SHP77 (cell line): Measurements from ENCODE around the gene LY6G5C.
A peak's percentile ranks its signal among the peaks of the same experiment; 100 is the strongest.

Experiments
- DNase-seq, 2 experiments: peaks; one replicate each; lab custom pipeline; 2025; lab: John Stamatoyannopoulos, UW

The LY6G5C gene

DNA sequence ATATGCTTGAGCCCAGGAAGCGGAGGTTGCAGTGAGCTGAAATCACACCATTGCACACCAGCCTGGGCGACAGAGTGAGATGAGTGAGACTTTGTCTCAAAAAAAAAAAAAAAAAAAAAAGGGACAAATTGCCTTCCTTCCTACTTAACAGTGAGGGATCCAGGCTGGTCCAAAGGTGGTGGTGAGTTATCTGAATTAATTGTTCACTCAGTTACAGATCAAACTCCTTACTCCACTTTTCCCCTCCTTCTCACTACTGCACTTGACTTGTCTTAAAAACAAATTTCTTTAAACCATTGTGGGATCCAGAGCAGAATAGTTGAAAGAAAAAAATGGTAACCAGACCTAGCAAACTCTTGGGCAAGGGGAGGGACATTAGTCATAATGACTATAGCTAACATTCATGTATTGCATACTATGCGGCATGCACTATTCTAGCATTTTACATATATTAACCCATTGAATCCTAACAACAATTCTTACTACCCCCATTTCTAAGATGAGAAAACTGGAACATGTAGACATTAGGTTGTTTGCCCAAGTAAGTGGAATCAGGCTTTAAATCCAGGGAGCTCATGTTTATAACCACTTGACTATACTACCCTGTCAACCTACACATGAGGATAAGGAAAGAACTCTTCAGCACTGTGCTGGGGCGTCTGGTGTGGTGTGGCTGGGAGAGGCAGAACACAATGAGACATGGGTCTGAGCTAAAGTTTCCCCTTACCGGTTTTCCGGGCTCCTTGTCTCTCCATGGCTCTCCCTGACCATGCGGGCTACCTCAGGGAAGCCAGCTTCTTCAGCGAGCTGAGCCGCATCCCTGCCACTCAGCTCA is 17.5 kb downstream of the LY6G5C start:
- DNase-seq = no peak

GRCh38 chr6:31662124-31662723 is 18.6 kb downstream of the LY6G5C start:
- DNase-seq = no peak

DNA sequence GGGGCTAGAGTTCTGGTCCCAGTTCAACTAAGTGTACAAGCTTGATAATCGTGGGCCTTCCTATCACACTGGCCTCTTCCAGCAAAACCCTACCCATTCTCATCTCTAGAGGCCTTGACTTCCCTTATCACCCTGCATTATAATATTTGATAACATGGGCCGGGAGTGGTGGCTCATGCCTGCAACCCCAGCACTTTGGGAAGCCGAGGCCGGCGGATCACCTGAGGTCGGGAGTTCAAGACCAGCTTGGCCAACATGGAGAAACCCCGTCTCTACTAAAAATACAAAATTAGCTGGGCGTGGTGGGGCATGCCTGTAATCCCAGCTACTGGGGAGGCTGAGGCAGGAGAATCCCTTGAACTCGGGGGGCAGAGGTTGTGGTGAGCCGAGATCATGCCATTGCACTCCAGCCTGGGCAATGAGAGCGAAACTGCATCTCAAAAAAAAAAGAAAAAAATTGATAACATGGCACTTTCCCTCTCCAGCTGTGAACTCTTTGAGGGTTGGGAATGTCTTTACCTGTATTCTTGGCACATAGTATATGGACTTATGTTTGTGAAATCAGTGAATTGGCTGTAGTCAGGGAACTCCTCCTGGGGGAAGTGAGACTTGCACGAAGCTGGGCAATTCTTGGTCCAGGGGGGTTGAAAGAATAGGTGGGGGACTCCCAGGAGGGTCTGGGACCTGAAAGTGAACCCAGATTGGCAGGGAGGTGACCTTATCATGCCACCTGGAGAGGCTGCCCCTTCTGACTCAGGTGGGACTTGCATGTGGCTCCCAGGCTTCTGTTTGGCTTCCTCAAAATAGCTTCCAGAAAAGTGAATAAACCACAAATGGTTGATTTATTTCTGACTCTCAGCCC is 19.4 kb downstream of the LY6G5C start:
- no peak for DNase-seq

GRCh38 chr6:31660381-31661261 is 20.2 kb downstream of the LY6G5C start, which contains the start of gene C6orf47:
C6orf47 (minus strand) TSS chr6:31660778; CDS start chr6:31659947, 831 bp downstream.
- peak; percentile 66 to 85 for DNase-seq

DNA sequence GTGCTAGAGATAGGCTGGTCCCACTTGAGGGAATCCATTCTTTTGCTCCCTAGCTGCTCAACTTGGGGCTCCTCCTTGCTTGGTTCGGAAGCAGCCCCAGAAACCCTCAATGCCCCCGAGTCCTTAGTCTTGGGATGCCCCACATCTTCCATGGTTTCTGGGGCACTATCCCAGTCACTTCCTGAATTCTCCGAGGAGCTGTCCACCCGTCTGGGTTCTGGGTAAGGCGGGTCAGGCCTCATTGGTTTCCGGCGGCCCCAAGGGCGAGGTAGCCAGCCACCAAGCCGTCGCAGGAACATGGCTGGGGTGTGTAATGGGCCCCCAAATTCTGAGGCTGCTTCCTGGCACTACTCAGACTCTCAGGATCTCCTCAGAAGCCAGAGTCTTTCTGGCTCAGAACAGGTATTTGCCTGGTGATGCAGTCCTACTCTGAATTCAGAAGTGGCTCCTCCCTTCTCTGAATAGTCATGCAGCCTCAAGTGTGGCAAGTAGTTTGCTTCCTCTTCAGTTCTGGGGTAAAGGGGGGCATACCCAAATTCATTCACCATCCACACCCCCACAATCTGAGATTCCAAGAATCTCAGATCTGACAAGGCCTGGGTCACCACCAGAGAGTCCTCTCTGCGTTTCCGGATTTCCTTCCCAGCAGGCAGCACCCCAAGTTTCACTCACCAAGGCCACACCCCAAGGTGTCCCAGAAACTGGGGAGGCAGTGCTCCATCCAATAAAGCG is 21.1 kb downstream of the LY6G5C start:
- no peak for DNase-seq

DNA sequence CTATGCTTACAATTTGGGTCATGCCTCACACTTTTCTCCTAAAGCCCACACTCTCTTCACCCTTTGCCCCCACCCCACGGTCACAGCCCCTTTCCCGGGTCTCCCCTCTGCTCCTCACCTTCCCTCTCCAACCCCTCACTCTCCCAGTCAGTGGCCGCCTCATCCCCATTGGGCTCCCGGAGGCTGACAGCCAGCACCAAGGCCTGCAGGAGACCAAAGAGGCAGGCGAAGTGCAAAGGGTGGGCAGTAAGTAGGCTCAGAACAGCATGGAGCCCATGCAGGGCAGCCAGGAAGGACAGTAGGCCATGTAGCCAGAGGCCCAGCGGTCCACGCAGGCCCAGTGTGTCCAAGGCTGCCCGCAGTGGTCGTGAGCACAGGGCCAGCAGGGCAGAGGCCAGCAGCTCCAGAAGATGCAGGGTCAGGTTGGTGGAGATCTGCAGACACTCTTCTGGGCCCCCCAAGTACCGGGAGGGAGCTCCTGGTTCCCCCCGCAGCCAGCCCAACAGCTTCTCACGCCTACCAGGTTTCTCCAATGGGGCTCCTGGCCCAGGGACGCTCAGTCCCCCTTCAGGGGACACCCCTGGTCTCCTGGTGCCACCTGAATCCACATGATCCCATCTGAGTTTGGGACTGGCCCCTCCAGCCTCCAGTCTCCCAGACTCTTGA is 21.8 kb downstream of the LY6G5C start:
- no peak for DNase-seq

DNA sequence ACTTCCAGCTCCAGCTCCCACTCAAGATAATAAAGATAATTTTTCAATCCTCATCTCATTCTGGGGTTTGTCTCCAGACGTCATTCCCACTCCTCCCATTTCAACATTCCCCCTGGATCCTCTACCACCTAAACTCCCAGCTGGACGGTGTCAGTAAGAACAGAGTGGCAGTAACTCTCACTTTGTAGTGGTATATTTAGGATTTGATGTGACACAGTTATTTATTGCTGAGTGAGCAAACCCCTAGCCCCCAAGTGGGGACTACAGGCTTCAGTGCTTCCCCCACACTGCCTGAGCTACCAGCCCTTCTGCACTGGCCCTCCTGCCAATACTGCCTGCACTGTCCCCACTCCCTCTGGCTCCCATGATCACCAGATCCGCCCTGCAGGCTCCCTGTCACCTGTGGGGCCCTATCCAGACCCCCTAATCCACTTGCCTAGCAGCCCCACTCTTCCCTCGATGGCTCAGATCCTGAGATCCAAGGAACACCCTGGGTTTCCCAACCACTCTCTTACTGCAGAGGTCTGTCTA is 22.6 kb downstream of the LY6G5C start:
- no peak for DNase-seq

- DNase-seq = no peak
These were observed 23.3 kb downstream of the LY6G5C start for GRCh38 chr6:31657406-31658157.

DNA sequence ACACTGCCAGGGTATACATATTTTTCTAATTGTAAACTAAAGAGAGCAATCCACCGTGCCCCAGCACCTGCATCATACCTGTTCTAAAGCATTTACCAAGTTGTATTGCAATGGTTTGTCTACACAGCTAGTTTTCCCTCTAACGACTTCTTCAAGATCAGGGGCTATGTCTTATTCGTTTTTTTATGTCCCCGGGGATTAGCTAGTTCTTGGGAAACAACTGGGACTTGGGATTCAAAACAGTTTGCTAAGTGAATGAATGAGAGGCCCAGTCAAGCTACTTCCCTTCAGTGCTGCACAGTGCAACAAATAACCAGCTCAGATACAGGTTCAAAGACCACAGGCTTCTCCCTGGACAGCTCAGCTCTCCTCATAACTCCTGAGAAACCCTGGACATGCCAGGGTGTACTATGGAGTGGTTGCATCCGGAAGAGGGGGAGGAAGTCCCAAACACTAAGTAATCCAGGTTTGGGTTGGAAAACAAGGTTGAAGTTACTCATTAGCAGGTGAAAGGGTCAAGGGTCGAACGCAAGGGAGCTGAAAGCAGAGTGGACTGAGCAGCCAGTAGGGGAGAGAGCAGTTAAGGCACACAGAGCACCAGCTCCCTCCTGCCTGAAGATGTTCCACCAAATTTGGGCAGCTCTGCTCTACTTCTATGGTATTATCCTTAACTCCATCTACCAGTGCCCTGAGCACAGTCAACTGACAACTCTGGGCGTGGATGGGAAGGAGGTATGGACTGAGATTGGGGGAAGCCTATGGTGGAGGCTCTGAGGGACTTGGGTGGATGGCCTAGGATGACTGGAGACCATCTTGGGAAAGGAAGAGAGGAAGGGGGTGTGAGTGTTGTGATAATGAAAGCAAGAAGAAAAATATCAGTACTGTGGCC is 25.3 kb downstream of the LY6G5C start, which contains the start of gene APOM:
TSS of gene APOM (plus strand) at position 546 of the 889 bp plus-strand sequence. CDS start at position 619, 73 bp downstream.
- no peak for DNase-seq

GRCh38 chr6:31654574-31655348 is 26.1 kb downstream of the LY6G5C start:
- DNase-seq = no peak

DNA sequence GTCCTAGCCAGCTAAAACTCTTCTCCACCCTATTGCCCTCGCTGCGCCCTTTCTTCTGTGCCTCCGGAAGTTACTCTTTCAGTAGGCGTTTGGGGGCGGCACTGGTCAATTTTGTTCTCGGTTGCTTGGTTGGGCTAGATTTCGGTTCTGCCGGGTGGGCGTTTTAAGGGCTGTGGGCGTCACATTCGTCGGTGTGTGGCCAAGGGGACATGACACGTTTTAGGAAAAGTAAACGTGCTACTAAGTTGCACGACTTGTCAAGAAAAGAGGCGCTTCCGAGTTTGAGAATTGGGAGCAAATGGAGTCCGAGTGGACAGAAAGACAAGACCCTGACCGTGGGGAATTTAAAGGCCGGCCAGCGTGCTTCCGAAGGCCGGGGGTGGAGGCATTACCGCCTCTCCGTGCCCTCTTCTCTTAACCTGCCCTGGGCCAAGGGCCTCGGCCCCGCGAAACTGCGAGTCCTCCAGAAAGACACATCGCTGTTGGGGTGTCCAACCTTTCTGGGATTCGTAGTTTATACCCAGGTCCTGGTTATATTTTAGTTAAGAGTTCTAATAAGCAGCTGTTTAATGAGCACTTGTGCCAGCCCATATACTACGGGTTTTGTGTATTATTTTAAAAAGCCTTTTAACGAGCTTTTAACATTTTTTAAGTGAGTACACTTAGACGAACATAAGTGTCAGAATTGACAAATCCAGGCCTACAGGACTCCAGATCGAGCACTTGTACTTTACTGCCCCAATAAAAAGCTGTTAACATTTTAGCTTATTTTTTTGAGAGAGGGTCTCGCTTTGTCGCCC is 27.7 kb downstream of the LY6G5C start:
- peak; percentile 93 to 95 for DNase-seq

- DNase-seq = peak in 1 of 2 experiments; percentile 62
These were observed 29.2 kb downstream of the LY6G5C start for GRCh38 chr6:31651602-31652191.

GRCh38 chr6:31645325-31645724 is 35.5 kb downstream of the LY6G5C start:
- DNase-seq = no peak

- DNase-seq = no peak
These were observed 36.9 kb downstream of the LY6G5C start for GRCh38 chr6:31643818-31644454.

- no peak for DNase-seq
These were observed 37.9 kb downstream of the LY6G5C start for GRCh38 chr6:31642798-31643570.
